OCI-LY1 (cell line): Measurements from ENCODE around the gene FAM32A.

ENCODE experiments used
- H2AFZ ChIP-seq: fragments of 200-600 bp; sonication (generic), shearing (Covaris generic); 2 replicates; pipeline ENCODE4 v1.6.0; 2014; ENCODE audit warnings: antibody characterized with exemption, mild to moderate bottlenecking, low read length
- H3F3A ChIP-seq: fragments of 200-600 bp; sonication (generic), shearing (Covaris generic); 2 replicates; pipeline ENCODE4 v1.6.0; 2014; ENCODE audit warnings: mild to moderate bottlenecking, antibody characterized with exemption, low read length, moderate library complexity; ENCODE audit not compliant: insufficient read depth
- H3K27ac ChIP-seq: fragments of 200-600 bp; sonication (generic); 2 replicates; pipeline ENCODE4 v1.5.1; 2014; ENCODE audit warnings: low read length, mixed run types, mild to moderate bottlenecking, low read depth; ENCODE audit not compliant: poor library complexity, severe bottlenecking
- H3K27me3 ChIP-seq: fragments of 200-600 bp; sonication (generic); 2 replicates; pipeline ENCODE4 v1.6.0; 2014; ENCODE audit warnings: antibody characterized with exemption, mild to moderate bottlenecking, low read length, moderate library complexity; ENCODE audit not compliant: insufficient read depth
- H3K36me3 ChIP-seq: fragments of 200-600 bp; sonication (generic); 2 replicates; pipeline ENCODE4 v1.6.1; 2014; ENCODE audit warnings: mild to moderate bottlenecking, antibody characterized with exemption, low read length, moderate library complexity, mixed read lengths; ENCODE audit not compliant: insufficient read depth
- H3K4me1 ChIP-seq: fragments of 200-600 bp; sonication (generic); 2 replicates; pipeline ENCODE4 v1.5.1; 2014; ENCODE audit warnings: mild to moderate bottlenecking, low read length, moderate library complexity; ENCODE audit not compliant: insufficient read depth, severe bottlenecking
- H3K4me2 ChIP-seq: fragments of 200-600 bp; sonication (generic), shearing (Covaris generic); 2 replicates; pipeline ENCODE4 v1.6.1; 2014; ENCODE audit warnings: low read length
- H3K4me3 ChIP-seq: fragments of 200-600 bp; sonication (generic); 2 replicates; pipeline ENCODE4 v1.5.1; 2014; ENCODE audit warnings: low read length, low read depth, mild to moderate bottlenecking, mixed read lengths; ENCODE audit not compliant: poor library complexity, severe bottlenecking
- H3K79me2 ChIP-seq: fragments of 200-600 bp; shearing (Covaris generic); 2 replicates; pipeline ENCODE4 v1.6.1; 2016; ENCODE audit warnings: mixed run types, low read length, mixed read lengths; ENCODE audit not compliant: insufficient read depth
- H3K9ac ChIP-seq: fragments of 200-600 bp; sonication (generic), shearing (Covaris generic); 2 replicates; pipeline ENCODE4 v1.6.1; 2014; ENCODE audit warnings: mild to moderate bottlenecking, low read length, mixed read lengths
- H3K9me2 ChIP-seq: fragments of 200-600 bp; sonication (generic), shearing (Covaris generic); 2 replicates; pipeline ENCODE4 v1.6.1; 2014; ENCODE audit warnings: low read depth, mild to moderate bottlenecking, low read length, mixed read lengths
- H3K9me3 ChIP-seq: fragments of 200-600 bp; shearing (Covaris generic); 2 replicates; pipeline ENCODE4 v1.6.1; 2014; ENCODE audit warnings: low read length, mixed read lengths
- H4K20me1 ChIP-seq: fragments of 200-600 bp; sonication (generic), shearing (Covaris generic); 2 replicates; pipeline ENCODE4 v1.6.0; 2016; ENCODE audit warnings: mild to moderate bottlenecking, low read length; ENCODE audit not compliant: insufficient read depth
- CTCF ChIP-seq: fragments of 200-600 bp; sonication (generic), shearing (Covaris generic); IDR thresholded peaks from 2 replicates; pipeline ENCODE4 v1.5.1; 2017; ENCODE audit warnings: mild to moderate bottlenecking, antibody characterized with exemption, low read length, moderate library complexity, mixed read lengths
- EZH2 ChIP-seq: fragments of 200-600 bp; sonication (generic), shearing (Covaris generic); IDR thresholded peaks from 2 replicates; pipeline ENCODE4 v1.8.0; 2017; ENCODE audit warnings: borderline replicate concordance, mixed run types, mild to moderate bottlenecking, antibody characterized with exemption, low read length, moderate library complexity, mixed read lengths

The FAM32A gene

GRCh38 chr19:16227837-16228636, 42.8 kb downstream of the FAM32A start:
- H3K9ac ChIP-seq: no peak overlapping the region
- TF ChIP-seq CTCF (no peak), EZH2 (no peak)
- no peak overlapping the region for H3K4me2 ChIP-seq
- H3K79me2 ChIP-seq: no peaks in the 10 kb centered on the region
- no peak overlapping the region for H3K27ac ChIP-seq
- H3K27me3 ChIP-seq: no peaks in the 10 kb centered on the region
- H4K20me1 ChIP-seq: no peaks in the 10 kb centered on the region
- no peaks in the 10 kb centered on the region for H3K4me1 ChIP-seq
- H3F3A ChIP-seq: no peaks in the 10 kb centered on the region
- H3K9me3 ChIP-seq: no peaks in the 10 kb centered on the region
- H3K4me3 ChIP-seq: no peak overlapping the region
- H3K36me3 ChIP-seq: peaks cover 59% of the 10 kb centered on the region
- no peak overlapping the region for H2AFZ ChIP-seq
- H3K9me2 ChIP-seq: no peaks in the 10 kb centered on the region

- Histone ChIP-seq H3K4me2 (no peak overlapping the region), H2AFZ (no peak overlapping the region), H3K9ac (no peak overlapping the region), H3F3A (no peaks in the 10 kb centered on the region), H3K79me2 (no peaks in the 10 kb centered on the region), H4K20me1 (no peaks in the 10 kb centered on the region), H3K4me1 (no peaks in the 10 kb centered on the region), H3K36me3 (peaks cover 60% of the 10 kb centered on the region), H3K27ac (no peak overlapping the region), H3K9me2 (no peaks in the 10 kb centered on the region), H3K4me3 (no peak overlapping the region), H3K27me3 (no peaks in the 10 kb centered on the region), H3K9me3 (no peaks in the 10 kb centered on the region)
- TF ChIP-seq EZH2 (no peak), CTCF (no peak)
These were observed 43.6 kb downstream of the FAM32A start for GRCh38 chr19:16228637-16229321.

GRCh38 chr19:16229322-16229641, 44.1 kb downstream of the FAM32A start:
- Histone ChIP-seq H3K27ac (no peak overlapping the region), H3K9me3 (no peaks in the 10 kb centered on the region), H3F3A (no peaks in the 10 kb centered on the region), H2AFZ (no peak overlapping the region), H3K27me3 (no peaks in the 10 kb centered on the region), H3K4me1 (no peaks in the 10 kb centered on the region), H3K4me3 (no peak overlapping the region), H3K9me2 (no peaks in the 10 kb centered on the region), H3K4me2 (no peak overlapping the region), H3K36me3 (peaks cover 58% of the 10 kb centered on the region), H4K20me1 (no peaks in the 10 kb centered on the region), H3K9ac (no peak overlapping the region), H3K79me2 (no peaks in the 10 kb centered on the region)
- no peak for TF ChIP-seq EZH2
- TF ChIP-seq CTCF: no peak
